WERI-Rb-1 (cell line): Measurements from ENCODE around the gene NOTCH3.

Experiments
- DNase-seq: peaks from one replicate; pipeline ENCODE4 v3.0.0-alpha.2; 2020
- H3K27ac ChIP-seq: fragments of 250-450 bp; sonication (Bioruptor Pico); 2 replicates; pipeline ENCODE4 v1.5.1; 2020; ENCODE audit warnings: mild to moderate bottlenecking, moderate library complexity
- H3K27me3 ChIP-seq: fragments of 250-450 bp; sonication (Bioruptor Pico); 2 replicates; pipeline ENCODE4 v1.5.1; 2021; ENCODE audit warnings: mild to moderate bottlenecking, low read depth, moderate library complexity; ENCODE audit not compliant: insufficient read depth, severe bottlenecking
- H3K36me3 ChIP-seq: fragments of 250-450 bp; sonication (Bioruptor Pico); 2 replicates; pipeline ENCODE4 v1.5.1; 2020; ENCODE audit warnings: mild to moderate bottlenecking, moderate library complexity
- H3K4me3 ChIP-seq: 2 replicates; pipeline ENCODE4 v1.5.1; 2011; ENCODE audit warnings: low read depth, mild to moderate bottlenecking, control low read depth, low read length
- H3K9me3 ChIP-seq: fragments of 250-450 bp; sonication (Bioruptor Pico); 2 replicates; pipeline ENCODE4 v1.5.1; 2021; ENCODE audit warnings: mild to moderate bottlenecking, moderate library complexity; ENCODE audit not compliant: severe bottlenecking
- CTCF ChIP-seq: IDR thresholded peaks from 2 replicates; pipeline ENCODE4 v1.5.1; 2011; ENCODE audit warnings: low read depth, mild to moderate bottlenecking, control low read depth, inconsistent platforms, low read length

NOTCH3 gene

GRCh38 chr19:15113245-15114152, 87.3 kb downstream of the NOTCH3 start:
- DNase-seq, result no peak
- Histone ChIP-seq H3K27ac (no peak overlapping the region), H3K36me3 (peaks cover 37% of the 10 kb centered on the region), H3K9me3 (no peaks in the 10 kb centered on the region), H3K27me3 (peaks cover 11% of the 10 kb centered on the region), H3K4me3 (no peak overlapping the region)
- TF ChIP-seq CTCF, result no peak

GRCh38 chr19:15112385-15112784, 88.4 kb downstream of the NOTCH3 start:
- H3K4me3 ChIP-seq, result no peak overlapping the region
- H3K9me3 ChIP-seq, result no peaks in the 10 kb centered on the region
- no peak for DNase-seq
- H3K27me3 ChIP-seq, result peaks cover 22% of the 10 kb centered on the region
- TF ChIP-seq CTCF, result no peak
- H3K36me3 ChIP-seq, result peaks cover 26% of the 10 kb centered on the region
- no peak overlapping the region for H3K27ac ChIP-seq

GRCh38 chr19:15111758-15112157, 89.0 kb downstream of the NOTCH3 start:
- Histone ChIP-seq H3K36me3 (peaks cover 20% of the 10 kb centered on the region), H3K27ac (no peak overlapping the region), H3K4me3 (no peak overlapping the region), H3K27me3 (peaks cover 26% of the 10 kb centered on the region), H3K9me3 (no peaks in the 10 kb centered on the region)
- TF ChIP-seq CTCF, result no peak
- no peak for DNase-seq

GRCh38 chr19:15110418-15110815, 90.4 kb downstream of the NOTCH3 start:
- Histone ChIP-seq H3K27me3 (peaks cover 39% of the 10 kb centered on the region), H3K27ac (no peak overlapping the region), H3K9me3 (no peaks in the 10 kb centered on the region), H3K36me3 (peaks cover 7% of the 10 kb centered on the region), H3K4me3 (no peak overlapping the region)
- no peak for TF ChIP-seq CTCF
- no peak for DNase-seq

- peaks cover 3% of the 10 kb centered on the region; the same call in 1 of the 2 replicates for H3K36me3 ChIP-seq
- no peaks in the 10 kb centered on the region for H3K9me3 ChIP-seq
- DNase-seq, result no peak
- no peak for TF ChIP-seq CTCF
- H3K27me3 ChIP-seq, result peaks cover 41% of the 10 kb centered on the region
- no peak overlapping the region for H3K27ac ChIP-seq
- no peak overlapping the region for H3K4me3 ChIP-seq
These were observed 90.9 kb downstream of the NOTCH3 start for GRCh38 chr19:15109768-15110417.
